CD1c-positive myeloid dendritic cell (primary cell): ENCODE data around the gene VPS33A.
A peak's percentile ranks its signal among the peaks of the same experiment; 100 is the strongest.
"Not testable (repeated sequence)": the region's sequence is repeated elsewhere in the genome, so short reads cannot be mapped to it uniquely, and the experiment has no call there.

Experiments used
- DNase-seq: peaks from one replicate; pipeline ENCODE4 v3.0.0-alpha.2; 2016; ENCODE audit errors: extremely low spot score

VPS33A gene

DNA sequence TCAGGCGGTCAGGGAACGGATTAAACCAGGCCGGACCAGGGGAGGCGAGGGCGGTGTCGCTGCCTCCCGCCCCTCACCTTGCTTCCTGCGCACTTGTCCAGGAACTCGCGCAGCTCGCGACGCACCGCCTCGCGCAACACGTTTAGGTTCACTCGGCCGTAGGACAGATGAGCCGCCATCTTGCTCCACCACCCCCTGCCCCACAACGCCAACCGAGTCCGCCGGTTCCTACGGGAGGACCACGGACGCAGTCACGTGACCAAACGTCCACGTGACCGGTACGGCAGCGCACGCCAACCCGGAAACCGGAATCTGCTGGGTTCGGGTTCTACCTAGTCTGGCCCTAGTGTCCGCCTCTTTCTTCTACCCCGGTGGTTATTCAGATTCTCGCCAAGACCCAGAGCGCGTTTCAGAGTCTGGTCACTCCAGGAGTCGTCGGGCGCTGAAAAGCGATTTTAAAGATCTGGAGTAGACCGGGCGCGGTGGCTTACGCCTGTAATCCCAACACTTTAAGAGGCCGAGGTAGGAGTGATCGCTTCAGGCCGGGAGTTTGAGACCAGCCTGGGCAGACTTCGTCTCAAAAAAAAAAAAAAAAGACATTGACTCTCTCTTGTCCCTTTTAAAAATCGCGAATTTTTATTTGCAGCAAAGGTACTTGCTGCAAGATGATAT is at the start of gene VPS33A:
VPS33A (minus strand) TSS at position 265 of the 672 bp plus-strand sequence; CDS start at position 179, 86 bp downstream.
- peak; percentile 97 for DNase-seq

DNA sequence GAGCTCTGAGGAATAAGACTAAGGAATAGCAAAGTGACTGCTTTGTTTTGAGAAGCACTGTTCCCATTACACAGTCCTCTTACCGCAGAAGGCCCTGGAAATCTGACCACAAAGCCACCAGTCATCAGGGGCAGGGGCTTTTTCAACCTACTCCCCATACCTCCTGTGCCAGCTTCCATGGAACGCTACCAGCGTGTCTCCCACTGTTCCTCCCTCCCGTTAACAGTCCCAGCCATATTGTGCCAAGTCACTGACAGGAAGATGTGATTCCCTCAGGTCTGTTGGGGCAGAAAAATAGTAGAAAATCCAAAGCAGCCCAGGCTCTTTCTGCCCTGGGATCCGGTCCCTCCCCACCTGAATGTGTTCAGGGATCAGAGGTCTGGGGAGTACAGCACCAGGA is 46.6 kb upstream of the VPS33A start:
- no peak for DNase-seq

DNA sequence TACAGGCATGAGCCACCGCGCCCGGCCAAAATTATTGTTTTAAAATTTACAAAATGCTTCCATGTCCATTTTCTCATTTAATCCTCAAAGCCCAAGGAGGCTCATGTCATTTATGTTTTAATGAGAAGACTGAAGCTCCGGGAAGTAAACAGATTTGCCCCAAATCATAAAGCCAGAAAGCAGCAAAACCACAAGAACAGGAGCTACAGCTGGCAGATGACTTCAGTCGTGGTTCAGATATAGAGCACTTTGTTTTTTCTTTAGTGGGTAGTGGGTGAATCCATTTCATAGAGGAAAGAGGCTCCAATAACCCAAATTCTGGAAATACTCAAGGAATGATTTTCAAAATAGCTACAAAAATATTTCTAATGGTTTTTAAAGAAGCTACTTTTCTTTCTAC is 45.4 kb upstream of the VPS33A start:
- DNase-seq: no peak

DNA sequence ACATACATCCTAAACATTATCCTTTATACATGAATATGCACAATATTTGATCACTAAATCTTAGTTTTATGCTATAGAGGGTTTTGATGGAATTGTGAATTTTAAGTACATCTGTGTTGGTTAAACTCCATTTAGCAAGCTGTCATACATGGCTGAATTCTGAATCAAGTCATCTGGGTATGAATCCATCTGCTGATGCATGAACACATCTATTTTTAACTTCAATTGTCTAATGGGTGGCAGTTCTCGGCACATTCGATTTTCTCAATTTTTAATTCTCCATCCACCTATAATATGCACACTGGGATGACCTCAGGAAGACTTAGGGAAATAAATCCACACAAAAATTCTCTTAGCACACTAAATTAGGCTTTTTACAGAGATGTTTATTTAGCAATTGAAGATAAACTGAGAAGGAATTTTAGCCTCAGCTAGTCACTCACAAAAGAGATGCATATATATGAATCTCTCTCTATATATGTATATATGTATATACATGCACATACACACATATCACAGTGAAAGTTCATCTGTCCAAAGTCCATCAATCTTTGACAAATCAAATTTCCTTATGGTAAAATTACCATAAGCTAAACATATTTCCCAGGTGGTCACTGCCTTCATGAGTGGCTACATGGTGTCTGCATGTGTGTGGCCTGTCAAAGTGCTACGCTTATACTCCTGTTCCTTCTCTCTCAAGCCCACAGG is 44.5 kb upstream of the VPS33A start:
- DNase-seq: no peak

DNA sequence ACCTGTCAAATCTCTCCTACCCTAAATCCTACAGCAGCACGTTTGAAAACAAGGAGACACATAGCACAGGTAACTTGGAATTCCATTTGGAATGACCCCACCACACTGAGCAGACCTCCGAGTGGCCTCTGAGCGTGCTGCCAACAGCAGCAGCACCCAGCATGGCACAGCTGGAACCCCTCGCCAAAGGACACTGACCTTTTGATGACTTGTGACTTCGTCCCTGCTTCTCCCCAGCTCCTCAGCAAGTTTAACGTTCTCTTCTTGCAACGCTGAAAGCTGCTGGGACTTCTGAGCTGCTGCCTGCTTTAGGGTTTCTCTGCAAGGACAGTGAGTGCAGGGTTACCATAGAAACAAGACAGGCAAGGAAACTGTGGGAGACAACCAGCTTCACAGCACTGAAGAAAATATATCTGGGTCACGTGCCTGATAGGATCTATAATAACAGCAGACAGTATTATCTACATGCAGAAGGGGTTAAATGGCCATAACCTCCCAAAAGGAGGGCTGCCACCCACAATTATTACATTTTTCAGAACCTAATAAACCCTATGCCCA is 43.3 kb upstream of the VPS33A start:
- no peak for DNase-seq

DNA sequence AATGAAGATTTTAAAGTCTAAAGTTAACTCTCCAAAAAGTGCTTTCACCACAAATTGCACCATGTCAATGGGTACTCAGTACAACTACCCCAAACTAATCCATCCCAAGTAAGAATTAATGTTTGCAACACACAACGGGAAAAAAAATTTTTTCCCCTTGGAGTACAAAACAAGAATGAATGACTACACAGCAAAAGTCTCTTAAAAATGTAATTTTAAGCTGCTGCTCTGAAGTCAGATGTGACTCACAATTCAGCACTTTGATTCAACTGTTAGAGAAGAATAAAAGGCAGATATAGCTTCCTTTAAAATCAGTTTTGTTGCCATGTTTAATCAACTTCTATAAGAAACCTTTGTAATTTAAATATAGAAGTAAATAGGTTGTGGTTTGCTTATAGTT is 42.5 kb upstream of the VPS33A start:
- no peak for DNase-seq

DNA sequence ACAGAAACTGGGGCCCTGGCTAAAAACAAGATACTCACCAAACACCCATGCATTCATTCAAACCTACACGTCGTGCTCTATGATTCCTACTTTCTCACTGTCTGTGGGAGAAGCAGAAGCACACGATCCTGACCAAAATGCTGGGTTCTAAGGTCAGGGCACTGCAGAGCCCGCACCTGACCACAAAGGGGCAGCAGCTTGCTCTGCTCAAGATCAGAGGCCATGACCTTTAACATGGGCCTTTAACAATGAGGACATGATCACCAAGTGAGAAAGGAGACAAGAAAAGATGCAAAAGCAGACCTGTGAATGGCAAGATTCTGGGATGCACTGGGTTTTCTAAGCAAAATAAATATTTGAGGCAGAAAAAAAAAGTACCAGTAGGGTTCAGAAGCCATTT is 40.1 kb upstream of the VPS33A start:
- no peak for DNase-seq

DNA sequence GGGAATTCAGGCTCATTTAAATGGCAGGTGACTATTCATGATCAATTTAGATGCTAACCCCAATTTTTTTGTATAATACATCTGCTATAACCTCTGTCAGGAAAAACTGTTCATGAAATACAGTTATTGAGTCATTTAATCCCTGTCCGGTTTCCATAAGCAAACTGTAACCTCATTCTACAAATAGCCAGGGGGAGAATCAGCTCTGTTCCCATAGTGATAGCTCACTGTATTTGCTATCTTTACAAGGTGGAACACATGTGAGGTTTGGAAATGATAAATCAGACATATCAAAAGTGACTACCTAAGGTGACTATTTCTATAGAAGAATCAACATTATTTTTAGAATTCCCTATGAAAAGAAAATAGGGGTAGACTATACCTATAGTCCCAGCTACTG is 38.6 kb upstream of the VPS33A start:
- DNase-seq: no peak

DNA sequence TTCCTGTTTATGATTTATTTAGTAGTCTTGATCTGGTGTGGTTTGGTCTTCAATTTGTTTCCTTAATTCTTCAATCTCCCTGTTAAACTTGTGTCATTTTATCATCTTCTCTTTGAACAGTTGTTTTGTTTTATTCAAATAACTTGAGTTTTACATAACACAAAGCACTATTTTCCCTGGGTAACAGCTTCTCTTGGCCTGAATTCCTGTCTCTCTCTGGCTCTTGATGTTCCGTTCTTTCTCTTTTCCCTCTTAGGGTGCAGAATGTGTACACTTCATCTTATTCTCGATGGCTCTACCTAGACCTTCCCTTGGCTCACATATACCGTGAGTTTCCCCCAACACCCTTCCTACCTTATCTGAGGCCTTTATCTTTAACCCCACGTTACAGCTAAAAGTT is 36.8 kb upstream of the VPS33A start:
- no peak for DNase-seq

DNA sequence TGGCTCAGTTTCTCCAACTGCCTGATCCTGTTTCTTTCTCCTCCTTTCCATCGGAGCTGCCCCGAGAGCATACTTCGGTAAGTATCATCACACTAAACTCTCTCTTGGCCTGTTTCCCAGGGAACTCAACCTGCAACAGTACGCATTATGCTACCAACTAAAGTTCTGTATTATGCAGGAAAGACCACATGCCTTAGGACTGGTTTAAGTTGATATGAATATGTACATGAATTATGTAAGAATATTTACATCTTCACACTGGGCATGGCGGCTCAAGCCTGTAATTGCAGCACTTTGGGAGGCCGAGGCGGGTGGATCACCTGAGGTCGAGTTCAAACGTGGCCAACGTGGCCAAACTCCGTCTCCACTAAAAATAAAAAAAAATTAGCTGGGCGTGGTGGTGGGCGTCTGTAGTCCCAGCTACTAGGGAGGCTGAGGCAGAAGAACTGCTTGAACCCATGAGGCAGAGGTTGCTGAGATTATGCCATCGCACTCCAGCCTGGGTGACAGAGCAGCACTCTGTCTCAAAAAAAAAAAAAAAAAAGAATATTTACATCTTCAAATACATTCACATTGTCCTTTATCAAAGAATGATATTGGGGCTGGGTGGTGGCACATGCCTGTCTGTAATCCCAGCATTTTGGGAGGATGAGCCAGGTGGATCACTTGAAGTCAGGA is 31.9 kb upstream of the VPS33A start:
- DNase-seq: no peak

DNA sequence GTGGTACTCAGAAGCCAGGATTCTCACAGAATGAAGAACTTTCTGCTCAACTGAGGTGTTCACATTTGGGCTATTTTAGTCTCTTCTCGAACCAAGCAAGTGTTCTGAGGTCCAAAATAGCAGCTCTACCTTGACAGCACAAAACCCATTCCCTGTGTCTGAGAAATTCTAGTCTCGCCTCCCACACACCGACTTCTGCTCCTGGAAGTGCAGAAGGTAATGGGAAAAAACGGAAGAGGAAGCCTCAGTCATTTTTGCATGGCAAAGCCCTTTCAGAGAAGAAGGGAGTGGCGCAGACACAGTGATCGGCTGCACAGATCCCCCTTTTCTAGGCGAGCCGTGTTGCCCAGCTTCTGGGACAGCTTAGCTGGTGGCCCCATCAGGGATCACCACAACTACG is 31.2 kb upstream of the VPS33A start:
- no peak for DNase-seq

DNA sequence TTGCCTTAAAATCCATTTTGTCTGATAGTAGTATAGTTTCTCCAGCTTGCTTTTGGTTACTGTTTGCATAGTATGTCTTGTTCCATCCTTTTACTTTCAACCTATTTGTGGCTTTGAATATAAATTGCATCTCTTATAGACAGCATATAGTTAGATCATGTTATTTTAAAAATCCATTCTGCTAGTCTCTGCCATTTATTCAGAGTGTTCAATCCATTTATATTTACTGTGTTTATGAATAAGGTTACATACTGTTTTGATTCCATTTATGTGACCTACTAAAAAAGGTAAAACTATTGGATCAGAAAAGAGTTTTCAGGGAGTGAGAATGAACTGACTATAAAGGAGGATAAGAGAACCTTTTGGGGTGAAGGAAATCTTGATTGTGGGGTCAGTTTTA is 29.6 kb upstream of the VPS33A start:
- DNase-seq: no peak

DNA sequence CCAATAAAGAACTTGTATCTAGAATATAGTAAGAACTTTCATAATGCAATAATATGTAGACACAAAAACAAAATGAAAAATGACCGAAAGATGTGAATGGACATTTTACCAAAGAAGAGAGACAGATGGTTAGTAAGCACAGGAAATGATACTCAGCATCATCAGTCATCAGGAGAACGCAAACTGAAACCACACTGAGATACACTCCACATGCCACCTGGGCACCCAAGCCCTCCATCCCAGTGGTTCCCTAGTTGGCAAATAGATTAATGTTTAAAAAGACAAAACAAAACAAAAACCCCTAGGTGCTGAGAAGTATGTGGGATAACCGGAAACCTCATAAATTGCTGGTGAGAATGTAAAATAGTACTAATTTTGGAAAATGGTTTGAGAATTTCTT is 26.8 kb upstream of the VPS33A start:
- no peak for DNase-seq

DNA sequence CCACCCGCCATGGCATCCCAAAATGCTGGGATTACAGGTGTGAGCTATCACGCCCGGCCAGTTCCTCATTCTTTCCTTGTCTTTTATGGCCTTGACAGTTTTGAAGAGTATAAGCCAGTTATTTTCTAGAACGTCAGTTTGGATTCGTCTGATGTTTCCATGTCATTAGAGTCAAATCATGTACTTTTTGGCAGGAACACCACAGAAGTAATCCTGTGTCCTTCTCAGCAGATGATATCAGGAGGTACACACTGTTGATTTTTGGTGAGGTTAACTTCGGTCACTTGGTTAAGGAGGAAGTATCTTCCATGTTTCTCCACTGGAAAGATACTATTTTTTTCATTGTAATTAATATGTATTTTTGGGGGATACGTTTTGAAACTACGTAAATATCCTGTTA is 25.1 kb upstream of the VPS33A start:
- DNase-seq: no peak

DNA sequence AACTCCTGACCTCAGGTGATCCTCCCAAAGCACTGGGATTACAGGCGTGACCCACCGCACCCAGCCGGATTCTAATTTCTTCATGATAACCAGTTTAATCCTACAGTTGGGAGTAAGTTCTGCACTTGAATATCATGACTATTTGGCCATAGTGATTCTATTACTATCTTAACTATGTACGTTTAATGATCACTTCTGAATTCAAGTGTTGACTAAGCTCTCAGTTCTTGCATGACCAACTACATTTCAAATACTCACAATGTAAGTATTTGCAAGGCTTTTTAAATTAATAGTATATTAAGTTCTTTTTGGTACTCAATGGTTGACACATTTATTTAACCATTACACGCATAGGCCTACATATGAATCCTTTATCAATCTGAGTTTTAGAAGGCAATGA is 17.4 kb upstream of the VPS33A start:
- no peak for DNase-seq

DNA sequence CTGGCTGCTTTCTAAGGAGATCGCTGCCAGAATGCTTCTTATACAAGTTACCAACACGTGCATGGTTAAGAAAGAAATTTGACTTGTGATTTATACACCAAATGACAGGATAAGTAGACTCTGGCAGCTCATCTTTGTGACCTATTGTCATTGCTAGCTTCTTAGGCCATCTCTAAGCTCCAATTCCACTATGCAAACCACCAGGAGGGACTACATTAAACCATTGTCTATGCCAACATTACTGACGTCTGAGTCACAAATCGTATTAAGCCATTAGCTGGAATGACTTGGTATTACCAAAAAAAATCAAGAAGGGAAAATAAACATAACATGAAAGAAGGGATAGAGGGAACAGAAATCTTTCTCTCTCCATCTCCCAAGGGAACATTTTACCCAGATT is 15.8 kb upstream of the VPS33A start:
- no peak for DNase-seq

DNA sequence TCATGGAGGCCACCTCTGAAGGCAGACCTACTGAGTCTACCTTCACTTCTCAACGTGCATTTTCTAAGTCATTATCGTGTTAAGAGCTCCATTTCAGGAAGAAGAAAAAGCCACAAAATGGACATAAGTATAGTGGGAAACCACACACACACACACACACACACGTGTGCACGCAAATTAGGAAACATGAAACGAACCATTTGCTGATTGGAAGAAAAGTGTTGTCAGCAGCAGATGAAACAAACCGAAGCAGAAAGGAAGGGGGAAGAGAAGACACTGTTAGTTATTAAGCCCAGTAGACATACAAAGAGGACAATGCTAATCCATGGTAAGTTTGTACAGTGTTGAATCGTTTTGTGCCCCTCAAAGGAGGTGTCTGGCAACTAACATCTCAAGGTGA is 9.9 kb upstream of the VPS33A start:
- DNase-seq: no peak

DNA sequence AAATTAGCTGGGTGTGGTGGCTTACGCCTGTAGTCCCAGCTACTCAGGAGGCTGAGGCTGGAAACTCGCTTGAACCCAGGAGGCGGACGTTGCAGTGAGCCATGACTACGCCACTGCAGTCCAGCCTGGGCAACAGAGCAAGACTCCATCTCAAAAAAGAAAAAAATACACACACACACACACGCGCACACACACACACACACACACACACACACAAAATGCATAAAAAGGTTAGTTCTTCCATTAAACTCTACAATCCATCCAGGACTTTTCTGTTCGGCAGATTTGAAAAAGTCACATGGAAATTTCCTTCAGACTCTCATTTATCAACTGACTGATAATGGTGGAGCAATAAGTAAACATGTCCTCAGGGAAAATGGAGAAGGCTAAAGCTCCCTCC is 9.2 kb upstream of the VPS33A start:
- no peak for DNase-seq

DNA sequence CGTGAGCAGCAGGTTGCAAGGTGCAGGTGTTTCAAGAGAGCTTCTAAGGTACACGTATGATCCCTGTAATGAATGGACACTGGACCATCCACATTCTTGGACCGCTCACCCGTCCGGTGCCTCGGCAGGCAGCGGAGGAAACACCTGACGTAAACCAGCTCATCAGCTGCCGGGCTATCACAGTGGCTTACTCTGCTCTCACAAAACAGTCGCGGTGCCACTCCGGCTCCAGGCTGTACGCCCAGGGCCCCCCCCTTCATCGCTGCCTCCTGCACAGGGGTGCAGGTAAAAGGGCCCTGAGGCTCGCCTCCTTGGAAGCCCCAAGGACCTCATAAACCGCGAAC is 436 bp downstream of the VPS33A start:
- peak; percentile 17 for DNase-seq

DNA sequence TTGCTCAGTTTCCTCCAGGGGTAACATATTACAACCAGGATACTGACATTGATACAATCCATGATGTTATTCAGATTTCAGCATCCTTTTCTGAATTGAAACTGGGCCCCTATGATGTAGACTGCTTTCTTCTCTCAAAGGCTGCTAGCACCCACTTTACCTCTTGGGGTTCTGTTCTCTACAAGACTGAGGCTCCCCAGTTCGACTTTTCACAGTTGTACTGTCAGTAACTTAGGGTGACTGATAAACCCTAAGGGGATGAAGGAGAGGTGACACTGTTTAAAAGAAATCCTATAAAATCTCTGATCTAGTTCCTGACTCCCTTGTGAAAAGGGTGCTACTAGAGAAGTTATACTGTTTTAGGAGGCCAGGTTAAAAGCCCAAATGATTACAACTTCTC is 818 bp downstream of the VPS33A start:
- no peak for DNase-seq

DNA sequence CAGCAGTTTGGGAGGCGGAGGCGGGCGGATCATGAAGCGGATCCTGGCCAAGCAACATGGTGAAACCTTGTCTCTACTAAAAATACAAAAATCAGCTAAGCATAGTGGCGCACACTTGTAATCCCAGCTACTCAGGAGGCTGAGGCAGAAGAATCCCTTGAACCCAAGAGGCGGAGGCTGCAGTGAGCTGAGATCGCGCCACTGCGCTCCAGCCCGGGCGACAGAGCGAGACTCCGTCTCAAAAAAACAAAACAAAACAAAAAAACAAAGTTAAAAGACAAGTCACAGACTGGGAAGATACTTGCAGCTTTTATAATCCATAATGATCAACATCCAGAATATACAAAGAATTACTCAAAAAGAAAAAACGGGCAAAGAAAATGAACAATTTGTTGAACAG is 5.6 kb downstream of the VPS33A start:
- DNase-seq: not testable (repeated sequence)

DNA sequence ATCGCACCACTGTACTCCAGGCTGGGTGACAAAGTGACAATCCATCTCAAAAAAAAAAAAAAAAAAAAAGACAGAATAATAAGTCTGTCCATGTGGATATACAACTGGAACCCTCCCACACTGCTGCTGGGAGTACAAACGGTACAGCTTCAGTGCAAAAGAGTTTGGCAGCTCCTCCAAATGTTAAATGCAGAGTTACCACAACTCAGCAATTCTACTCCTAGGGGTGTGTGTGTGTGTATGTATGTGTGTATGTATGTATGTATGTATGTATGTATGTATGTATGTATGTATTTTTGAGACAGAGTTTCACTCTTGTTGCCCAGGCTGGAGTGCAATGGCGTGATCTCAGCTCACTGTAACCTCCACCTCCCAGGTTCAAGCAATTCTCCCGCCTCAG is 7.4 kb downstream of the VPS33A start:
- not testable (repeated sequence) for DNase-seq

DNA sequence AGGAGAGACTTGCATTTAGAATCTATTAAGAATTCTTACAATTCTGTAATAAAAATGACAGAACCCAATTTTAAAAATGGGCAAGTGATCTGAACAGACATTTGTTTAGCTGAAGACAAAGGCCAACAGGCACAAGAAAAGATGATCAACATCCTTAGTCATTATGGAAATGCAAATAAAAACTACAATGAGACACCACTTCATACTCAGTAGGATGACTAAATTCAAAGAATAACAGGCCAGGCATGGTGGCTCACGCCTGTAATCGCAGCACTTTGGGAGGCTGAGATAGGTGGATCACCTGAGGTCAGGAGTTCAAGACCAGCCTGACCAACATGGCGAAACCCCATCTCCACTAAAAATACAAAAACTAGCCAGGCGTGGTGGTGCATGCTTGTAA is 7.8 kb downstream of the VPS33A start:
- DNase-seq: not testable (repeated sequence)
